Fibroblast of gingiva (primary cell): ENCODE data around the gene CYP27C1.
A peak's percentile ranks its signal among the peaks of the same experiment; 100 is the strongest.
"Not testable (repeated sequence)": the region's sequence is repeated elsewhere in the genome, so short reads cannot be mapped to it uniquely, and the experiment has no call there.

Experiments
- DNase-seq: peaks from one replicate; pipeline ENCODE4 v3.0.0-alpha.2; 2011; ENCODE audit warnings: low read depth

CYP27C1 gene, protein sequence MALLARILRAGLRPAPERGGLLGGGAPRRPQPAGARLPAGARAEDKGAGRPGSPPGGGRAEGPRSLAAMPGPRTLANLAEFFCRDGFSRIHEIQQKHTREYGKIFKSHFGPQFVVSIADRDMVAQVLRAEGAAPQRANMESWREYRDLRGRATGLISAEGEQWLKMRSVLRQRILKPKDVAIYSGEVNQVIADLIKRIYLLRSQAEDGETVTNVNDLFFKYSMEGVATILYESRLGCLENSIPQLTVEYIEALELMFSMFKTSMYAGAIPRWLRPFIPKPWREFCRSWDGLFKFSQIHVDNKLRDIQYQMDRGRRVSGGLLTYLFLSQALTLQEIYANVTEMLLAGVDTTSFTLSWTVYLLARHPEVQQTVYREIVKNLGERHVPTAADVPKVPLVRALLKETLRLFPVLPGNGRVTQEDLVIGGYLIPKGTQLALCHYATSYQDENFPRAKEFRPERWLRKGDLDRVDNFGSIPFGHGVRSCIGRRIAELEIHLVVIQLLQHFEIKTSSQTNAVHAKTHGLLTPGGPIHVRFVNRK

DNA sequence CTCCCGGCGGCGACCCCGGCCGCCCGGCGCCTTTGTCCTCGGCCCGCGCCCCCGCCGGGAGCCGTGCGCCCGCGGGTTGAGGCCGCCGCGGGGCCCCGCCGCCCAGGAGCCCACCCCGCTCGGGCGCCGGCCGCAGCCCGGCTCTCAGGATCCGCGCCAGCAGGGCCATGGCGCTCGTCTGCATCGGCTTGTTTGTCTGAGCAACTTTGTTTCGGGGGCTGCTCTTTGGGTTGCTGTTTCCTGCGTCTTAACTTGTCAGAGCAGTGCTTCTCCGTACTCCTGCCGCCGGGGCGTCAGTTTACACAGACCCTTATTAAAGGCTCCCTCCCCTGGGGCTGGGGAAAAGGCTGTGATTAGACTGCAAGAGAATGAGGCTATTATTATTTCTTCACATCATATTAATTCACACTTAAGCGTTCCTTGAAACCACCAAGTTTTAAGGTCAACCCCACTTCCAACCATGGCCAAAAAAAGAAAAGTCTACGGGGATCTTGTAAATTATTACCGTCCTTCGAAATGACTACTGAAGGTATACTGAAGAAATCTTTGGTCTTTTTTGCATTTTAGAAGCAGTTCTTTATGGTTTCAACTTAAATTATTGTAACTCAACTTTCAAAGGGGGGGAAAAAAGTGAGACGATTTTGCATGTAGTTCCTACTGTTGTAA lies at the start of gene CYP27C1:
CYP27C1 (minus strand) TSS at position 198 of the 666 bp plus-strand sequence; CDS start at position 169, 29 bp downstream.
- no peak for DNase-seq

DNA sequence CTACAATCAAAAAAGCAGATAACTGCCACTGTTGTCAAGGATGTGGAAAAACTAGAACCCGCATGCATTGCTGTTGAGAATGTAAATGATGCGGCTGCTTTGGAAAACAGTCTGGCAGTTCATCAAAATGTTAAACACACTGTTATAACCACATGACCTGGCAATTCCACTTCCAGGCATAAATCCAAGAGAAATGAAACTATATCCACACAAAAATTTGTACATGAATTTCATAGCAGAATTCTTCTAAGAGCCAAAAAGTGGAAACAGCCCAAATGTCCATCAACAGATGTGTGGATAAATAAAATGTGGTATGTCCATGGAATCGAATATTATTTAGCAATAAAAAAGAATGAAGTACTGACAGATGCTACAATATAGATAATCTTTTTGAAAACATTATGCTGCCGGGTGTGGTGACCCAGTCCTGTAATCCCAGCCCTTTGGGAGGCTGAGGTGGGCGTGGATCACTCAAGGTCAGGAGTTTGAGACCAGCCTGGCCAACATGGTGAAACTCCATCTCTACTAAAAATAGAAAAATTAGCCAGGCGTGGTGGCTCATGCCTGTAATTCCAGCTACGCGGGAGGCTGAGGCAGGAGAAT lies 41.8 kb upstream of the CYP27C1 start:
- peak; percentile 85 for DNase-seq

DNA sequence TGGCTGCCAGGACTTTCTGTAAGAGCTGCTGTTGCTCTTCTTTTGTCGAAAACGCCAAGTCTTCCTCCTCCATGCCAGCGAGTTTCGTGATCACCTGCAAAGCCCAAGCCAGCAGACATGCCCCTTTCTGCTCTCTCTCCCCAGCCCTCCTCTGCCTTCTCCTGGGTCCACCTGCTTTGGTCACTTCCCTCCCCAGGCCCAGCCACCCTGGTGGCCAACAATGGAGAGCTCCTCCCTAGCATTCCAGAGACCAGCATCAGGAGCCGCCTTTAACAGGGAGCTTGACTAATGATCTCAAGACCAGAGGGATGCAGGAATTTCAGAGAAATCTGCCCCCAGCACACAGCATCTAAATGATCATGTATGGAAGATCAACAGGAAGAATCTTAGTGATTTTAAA lies 39.3 kb upstream of the CYP27C1 start:
- DNase-seq, result no peak

DNA sequence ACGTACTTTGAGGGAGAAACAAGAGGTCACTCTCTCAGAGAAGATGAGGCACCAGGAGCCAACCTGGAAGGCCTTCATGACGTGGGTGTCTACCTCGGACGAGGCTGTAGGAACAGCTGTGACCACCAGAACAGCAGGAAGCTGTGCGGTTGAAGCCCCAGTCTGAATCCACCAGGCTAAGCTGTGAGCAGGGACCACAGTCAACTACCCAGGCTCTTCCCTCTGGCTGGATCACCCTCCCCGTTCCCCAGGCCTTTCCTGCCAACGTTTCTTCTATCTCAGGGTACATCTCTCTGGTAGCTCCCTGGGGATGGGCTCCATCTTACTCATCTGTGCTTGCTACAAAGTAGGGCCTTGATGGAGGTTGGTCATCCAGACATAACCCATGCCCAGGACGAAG lies 36.8 kb upstream of the CYP27C1 start:
- DNase-seq, result no peak

DNA sequence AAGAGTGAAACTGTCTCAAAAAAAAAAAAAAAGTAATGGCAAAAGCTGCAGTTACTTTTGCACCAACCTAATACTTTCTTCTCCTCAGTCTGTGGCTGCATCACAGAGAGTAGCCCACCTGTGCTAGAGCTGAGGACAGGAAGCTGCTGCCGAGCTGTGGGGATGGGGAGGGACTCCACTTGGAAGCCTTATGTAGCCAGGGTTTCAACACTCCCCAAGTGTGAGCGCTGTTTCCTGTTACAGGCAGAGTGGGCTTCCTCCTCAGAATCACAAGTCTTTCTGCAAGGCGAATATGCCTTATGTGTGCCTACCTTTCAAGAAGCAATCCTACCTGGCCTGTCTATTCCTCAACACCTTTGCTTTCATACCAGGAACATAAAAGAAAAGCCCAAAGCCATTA lies 36.3 kb upstream of the CYP27C1 start:
- DNase-seq, result no peak

DNA sequence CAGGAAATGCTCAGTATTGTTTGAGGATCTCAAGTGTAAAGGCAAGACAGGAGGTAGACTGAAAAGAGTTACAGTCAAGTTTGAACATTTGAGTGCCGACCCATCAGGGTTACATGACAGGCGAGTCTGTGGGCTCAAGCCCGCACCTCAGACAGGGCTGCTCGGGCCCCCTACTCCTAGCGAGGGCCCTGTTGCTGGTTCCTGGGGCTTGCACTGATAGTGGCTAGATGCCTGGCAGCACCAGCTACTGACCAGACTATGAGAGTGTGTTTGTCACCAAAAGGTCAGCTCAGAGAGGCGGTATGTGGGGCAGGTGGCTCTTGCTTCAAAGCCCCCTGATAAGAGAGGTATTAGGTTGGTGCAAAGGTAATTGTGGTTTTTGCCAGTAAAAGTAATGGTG lies 35.6 kb upstream of the CYP27C1 start:
- DNase-seq, result no peak

DNA sequence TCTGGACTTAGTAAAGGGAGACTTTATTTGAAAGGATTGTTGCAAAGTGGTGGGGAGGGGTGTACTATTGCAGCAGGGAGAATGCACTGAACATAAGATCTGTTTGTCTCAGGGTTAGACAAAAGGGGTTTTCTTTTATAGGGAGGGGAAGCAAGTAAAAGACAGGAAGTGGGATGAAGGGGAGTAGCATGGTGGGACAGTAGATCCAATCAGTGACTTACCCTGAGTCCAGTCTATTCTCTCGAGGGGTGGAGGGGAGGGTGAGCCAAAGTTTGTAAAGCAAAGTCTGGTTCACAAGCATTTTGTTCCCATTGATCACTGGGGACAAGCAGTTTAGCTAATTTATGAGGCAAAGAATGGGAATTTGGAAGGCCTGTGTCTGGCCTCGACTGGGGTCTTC lies 35.0 kb upstream of the CYP27C1 start:
- no peak for DNase-seq

DNA sequence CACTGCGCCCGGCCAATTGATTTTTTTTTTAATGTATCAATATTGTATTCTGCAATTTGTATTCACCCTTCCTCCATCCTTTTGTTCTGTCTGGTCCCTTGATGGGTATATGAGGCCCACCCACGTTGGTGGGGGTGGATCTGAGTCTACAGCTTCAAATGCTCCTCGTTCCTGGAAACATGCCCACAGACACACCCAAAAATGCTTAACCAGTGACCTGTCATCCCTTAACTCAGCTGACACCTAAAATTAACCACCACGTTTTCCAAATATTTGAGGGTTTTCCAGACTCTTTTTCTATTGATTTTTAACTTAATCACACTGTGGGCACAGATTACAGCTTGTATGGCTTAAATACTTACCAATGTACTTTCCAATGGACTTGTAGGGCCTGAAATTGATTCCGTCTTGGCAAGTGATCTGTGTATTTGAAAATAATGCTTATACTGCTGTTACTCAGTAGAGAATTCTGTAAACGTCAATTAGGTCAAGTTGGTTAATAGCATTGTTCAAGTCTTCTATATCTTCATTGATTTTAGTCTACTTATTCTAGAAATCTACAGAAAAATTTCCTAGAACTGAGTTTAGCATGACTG lies 34.4 kb upstream of the CYP27C1 start:
- no peak for DNase-seq

DNA sequence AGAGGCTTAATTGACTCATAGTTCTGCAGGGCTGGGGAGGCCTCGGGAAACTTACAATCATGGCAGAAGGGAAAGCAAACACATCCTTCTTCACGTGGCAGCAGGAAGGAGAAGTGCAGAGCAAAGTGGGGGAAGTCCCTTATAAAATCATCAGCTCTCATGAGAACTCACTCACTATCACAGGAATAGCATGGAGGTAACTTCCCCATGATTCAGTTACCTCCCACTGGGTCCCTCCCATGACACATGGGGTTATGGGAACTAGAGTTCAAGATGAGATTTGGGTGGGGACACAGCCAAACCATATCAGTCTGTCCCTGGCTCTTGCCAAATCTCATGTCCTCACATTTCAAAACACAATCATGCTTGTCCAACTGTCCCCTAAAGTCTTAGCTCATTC lies 21.1 kb upstream of the CYP27C1 start:
- not testable (repeated sequence) for DNase-seq

DNA sequence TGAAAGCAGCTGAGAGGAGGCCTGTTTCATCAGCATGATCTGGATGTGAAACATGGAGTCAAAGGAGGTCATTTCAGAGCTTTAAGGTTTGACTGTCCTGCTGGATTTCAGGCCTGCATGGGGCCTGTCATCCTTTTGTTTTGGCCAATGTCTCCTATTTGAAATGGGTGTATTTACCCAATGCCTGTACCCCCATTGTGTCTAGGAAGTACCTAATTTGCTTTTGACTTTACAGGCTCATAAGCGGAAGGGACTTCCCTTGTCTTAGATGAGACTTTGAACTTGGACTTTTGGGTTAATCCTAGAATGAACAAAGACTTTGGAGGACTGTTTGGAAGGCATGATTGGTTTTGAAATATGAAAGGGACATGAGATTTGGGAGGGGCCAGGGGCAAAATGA lies 19.3 kb upstream of the CYP27C1 start:
- DNase-seq, result no peak

DNA sequence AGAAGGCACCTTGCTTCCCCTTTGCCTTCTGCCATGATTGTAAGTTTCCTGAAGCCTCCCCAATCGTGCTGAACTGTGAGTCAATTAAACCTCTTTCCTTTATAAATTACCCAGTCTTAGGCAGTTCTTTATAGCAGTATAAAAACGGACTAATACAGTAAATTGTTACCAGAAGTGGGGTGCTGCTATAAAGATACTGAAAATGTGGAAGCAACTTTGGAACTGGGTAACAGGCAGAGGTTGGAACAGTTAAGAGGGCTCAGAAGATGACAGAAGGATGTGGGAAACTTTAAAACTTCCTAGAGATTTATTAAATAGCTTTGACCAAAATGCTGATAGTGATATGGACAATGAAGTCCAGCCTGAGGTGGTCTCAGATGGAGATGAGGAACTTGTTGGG lies 17.7 kb upstream of the CYP27C1 start:
- not testable (repeated sequence) for DNase-seq

DNA sequence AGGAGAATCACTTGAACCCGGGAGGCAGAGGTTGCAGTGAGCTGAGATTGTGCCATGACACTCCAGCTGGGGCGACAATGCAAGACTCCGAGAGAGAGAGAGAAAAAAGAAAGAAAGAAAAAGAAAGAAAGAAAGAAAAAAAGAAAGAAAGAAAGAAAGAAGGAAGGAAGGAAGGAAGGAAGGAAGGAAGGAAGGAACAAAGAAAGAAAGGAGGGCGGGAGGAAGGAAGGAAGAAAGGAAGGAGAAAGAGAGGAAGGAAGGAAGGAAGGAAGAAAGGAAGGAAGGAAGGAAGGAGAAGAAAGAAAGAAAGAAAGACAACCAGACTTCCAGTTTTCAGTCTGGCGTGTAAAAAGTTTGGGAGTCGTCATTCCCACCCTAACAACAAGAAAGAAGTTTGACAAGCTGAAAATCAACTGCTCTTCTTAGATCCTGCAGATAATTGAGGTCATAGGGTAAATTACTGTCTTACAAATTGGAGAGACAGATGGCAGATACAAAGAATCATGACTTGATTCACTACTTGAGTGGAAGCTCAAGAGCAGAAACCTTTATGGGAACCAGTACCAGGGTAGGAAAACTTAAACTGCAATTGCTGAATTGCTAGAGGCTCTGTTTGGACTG lies 15.1 kb upstream of the CYP27C1 start:
- no peak for DNase-seq

DNA sequence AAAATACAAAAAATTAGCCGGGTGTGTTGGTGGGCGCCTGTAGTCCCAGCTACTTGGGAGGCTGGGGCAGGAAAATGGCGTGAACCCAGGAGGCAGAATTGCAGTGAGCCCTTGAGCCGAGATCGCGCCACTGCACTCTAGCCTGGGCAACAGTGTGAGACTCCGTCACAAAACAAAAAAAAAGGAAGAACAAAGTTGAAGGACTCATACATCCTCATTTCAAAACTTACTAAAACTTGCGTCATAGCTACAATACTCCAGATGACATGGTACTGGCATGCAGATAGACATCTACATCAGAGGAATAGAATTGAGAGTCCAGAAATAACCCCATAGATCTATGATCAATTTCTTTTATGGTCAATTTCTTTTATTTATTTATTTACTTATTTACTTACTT lies 13.6 kb upstream of the CYP27C1 start:
- DNase-seq, result no peak

DNA sequence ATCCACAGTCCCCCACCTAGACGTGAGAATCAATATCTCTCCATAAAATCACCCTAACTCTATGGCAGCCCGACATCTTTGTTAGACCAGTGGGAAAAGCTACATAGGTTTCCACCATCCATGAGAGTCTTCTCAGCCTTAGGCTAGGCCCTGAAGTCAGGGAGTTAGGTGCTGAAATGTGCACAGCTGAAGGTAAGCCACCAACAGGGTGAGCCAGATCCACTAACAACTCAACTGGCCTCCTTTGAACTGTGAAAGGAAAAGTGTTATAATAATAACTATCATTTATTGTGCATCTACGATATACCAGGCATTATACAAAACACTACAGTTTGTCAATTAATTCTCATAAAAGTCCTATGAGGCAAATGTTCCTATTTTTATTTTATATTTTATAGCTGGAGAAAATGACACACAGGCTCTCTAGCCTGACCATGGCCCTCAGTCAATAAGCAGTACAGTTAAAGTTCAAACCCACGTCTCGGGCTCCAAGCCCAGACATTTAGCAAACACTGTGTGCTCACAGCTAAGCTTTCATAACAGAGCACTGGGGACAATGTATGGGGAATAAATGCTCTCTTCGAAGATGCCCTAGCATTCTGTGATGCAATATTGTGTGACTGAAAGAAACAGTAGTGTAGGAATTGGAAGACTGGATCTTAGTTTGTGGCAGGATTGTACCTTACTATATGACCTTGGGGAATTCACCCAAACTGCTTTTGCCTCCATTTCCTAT lies 11.2 kb upstream of the CYP27C1 start:
- DNase-seq, result peak; percentile 63

DNA sequence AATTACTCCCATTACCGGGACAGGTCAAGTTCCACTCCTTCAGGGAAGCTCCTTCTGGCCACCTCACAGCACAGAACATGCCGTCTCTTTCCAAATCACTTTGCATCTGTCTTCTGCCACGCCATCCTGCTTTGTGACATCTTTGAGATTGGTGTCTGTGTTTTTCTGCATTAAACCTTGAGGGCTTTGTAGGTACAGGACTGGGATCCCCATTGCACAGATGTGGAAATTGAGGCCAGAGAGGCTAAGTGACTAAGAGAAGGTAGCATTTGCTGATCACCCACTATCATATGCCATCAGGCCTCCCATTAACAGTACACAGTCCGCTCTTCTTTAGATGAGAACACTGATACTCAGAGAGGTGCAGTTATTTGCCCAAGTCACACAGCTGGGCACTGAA lies 9.5 kb upstream of the CYP27C1 start:
- no peak for DNase-seq

DNA sequence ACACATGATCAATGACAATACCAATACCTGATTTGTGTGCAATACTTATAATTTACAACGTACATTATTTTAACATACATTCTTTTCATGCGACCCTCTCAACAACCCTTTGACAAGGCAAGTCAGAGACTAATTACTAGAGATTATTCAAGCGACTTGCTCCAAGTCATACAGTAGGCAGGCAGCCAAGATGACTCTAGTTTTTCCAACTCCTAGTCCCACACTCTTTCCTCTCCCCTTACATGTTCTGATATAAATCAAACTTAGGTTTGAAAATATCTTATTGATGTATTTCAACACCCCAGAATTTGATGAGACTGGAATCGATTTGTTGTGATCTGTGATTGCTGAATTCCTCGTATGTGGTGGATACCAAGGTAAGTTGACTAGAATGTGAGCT lies 8.0 kb upstream of the CYP27C1 start:
- DNase-seq, result no peak

DNA sequence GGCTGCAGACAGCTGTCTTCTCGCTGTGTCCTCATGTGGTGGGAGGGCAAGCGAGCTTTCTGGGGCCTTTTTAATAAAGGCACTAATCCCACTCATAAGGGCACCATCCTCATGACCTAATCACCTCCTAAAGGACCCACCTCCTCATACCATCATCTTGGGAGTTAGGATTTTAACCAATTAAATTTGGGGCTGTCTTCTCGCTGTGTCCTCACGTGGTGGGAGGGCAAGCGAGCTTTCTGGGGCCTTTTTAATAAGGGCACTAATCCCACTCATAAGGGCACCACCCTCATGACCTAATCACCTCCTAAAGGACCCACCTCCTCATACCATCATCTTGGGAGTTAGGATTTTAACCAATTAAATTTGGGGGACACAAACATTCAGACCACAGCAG lies 7.2 kb upstream of the CYP27C1 start:
- DNase-seq, result not testable (repeated sequence)

DNA sequence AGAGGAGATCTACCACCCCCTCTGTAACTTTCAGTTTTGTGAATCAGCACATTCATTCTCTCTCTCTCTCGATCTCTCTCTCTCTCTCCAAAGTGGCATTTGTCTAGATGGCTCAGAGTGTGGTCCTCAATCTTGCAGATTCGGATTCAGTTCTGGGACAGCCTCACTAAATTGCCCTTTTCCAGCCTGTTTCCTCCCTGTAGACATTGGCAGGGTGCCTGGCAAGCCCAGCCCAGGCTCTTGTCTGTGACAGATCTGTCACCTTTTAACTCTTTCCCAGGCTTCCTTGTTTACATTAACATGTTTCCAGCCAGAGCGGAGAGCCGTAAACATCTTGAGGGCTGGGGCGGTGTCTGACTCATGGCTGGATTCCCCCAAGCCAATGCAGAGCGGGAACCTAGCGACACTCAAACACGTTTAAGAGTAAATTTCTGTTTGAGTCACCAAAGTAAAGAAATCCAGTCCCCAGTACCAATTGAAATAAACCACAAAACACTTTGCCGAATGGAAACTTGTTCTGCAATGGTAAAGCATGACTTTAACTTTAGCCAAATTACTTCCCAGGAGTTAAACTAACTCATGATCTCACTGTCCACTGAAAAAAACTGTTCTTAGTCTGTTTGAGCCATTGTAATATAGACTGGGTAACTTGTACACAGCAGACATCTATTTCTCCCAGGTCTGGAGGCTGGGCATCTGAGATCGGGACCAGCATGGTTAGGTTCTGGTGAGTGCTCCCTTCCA lies 6.6 kb upstream of the CYP27C1 start:
- DNase-seq, result peak; percentile 69

DNA sequence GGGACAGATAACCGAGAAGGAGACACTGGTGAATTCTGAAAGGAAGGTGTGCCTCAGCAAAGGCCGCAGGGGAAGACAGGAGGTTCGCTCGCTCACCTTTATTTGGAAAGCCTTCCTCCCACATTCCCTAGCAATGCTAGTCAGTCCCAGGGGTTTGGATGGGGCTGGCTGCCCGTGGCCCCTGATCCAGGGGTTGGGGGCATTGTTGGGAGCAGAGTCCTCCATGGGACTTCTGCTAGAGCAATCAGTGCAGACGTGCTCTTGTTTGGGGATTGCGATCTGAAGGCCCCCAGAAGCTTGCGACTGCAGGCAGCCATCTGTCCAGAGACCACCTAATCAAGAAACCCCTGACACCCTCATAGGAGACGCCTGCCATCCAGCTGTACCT lies 6.0 kb upstream of the CYP27C1 start:
- no peak for DNase-seq

DNA sequence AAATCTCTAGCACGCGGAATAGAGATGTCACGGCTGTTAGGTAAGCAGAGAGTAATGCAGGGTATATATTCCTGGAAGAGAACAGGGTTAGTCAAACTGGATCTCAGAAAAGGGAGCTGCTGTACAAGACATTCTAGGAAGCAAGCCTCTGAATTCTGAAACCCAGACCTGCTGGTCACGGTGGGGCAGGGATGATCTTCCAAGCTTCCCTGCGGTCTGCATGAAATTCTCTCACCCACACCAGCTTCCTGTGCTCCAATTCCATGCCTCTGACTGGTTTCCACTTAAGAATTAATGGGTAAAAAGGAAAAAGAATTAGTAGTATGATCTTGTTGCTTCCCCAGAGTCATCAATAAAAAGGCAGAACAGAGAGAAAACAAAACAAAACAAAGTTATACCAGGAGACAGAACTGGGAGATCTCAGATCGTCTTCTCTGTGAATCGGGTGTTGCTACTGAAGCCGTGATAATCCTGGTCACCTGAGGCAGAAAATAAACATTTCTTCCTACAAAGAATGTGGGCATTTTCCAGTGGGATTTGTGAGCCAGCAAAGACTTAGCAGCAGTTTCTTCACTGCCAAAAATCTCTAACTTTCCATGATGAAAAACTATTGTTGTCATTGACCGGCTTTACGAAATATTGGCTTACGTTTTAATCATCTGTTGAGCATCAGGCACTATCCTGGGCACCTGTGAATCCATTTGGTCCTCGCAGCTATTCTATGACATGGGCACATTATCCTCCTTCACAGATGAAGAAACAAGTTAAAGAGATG lies 5.3 kb upstream of the CYP27C1 start:
- DNase-seq, result peak; percentile 25
